ENCODE measurements around the gene BARX1.
A peak's percentile ranks its signal among the peaks of the same experiment; 100 is the strongest.
"Not testable (repeated sequence)": the region's sequence is repeated elsewhere in the genome, so short reads cannot be mapped to it uniquely, and the experiment has no call there.

BARX1 gene

DNA sequence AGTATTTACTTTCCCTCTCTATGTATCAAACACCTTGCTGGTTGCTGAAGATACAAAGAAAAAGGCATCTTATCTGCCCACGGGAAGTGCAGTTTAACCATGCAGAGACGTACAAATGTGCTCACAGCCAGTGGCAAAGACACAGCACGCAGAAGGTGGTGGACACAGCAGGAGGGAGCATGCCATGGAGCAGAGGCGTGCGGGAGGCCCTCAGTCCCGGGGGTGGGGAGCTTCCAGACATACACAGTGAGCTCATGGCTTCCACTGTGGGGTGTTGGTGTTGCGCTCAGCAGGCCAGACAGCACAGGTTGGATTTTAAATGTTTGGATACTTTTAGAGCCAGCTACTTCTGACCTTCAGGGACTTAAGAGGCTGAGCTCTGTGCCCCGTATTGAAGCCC is 8.8 kb upstream of the BARX1 start:
- DNase-seq (ENCODE audit: insufficient read length) (no peak), FAIRE-seq (no peak)
- TF ChIP-seq TAF1 (IDR thresholded peaks at IDR 0.05; ENCODE audit: borderline replicate concordance, low read depth, low read length), result no peak
- no peak for TF ChIP-seq POLR2A (IDR thresholded peaks at IDR 0.05; ENCODE audit: low read depth, low read length)
- TF ChIP-seq POLR2AphosphoS5 (IDR thresholded peaks at IDR 0.05; ENCODE audit: low read depth, low read length), result no peak

- DNase-seq (ENCODE audit: insufficient read length); FAIRE-seq: not testable (repeated sequence)
Measured at GRCh38 chr9:93963489-93963888, 8.3 kb upstream of the BARX1 start.

- FAIRE-seq, result peak; percentile 89
- TF ChIP-seq POLR2AphosphoS5 (IDR thresholded peaks at IDR 0.05; ENCODE audit: low read depth, low read length) (no peak), POLR2A (IDR thresholded peaks at IDR 0.05; ENCODE audit: low read depth, low read length) (no peak), TAF1 (IDR thresholded peaks at IDR 0.05; ENCODE audit: borderline replicate concordance, low read depth, low read length) (no peak)
- no peak for DNase-seq (ENCODE audit: insufficient read length)
Measured at GRCh38 chr9:93962561-93963440, 7.6 kb upstream of the BARX1 start.

DNA sequence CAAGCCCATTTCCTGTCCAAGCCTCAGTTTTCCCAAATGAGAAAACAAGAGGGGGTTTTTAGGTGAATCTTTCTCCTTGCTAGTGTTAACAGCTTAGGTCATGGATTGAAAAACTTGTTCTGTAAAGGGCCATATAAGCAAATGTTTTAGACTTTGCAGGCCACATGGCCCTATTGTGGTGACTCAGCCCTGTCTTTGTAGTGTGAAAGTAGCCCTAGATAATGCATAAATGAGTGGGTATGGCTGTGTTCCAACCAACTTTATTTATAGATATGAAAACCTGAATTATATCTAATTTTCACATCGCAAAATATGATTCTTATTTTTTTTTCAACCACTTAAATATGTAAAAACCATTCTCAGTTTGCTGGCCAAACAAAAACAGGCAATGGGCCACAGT is 6.9 kb upstream of the BARX1 start:
- TF ChIP-seq POLR2AphosphoS5 (IDR thresholded peaks at IDR 0.05; ENCODE audit: low read depth, low read length), result no peak
- no peak for FAIRE-seq

DNA sequence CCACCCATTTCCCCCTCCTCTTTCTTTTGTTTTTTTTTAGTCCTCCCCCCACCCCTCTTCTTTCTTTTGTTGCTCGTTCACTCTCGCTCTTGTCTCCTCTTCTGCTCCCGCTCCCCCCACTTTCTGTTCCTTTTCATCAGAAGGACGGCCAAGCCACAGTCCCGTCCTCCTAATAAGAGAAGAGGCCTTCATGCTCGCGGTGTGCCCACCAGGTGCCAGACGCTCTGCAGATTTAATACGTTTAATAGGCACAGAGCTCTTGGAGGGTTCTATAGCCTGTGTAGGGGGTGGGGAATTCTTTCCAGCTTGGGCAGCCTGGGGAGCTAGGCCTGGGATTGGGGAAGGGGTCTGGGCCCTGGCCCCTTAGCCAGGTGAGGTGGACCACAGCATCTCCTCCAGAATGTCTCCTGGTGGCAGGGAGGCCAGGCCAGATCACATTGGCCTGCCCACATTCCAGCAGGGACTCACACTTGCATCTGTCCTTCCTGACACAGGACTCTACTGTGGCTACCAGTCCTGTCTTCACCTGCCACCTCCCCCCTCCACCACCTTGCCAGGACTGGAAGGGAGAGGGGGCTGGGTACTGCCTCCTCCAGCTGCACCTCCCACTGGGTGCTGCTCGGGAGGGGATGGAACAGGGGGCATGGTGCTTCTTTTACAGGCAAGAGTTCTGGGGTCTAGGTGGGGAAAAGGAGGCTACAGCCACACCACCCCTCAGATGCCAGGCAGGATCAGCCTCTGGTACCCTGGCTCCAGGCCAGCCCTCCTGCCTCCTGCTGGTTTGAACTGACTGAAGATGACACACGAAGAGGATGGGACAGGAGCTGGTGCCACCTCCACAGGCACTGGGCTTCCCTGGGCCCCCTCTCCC is 6.1 kb upstream of the BARX1 start:
- TF ChIP-seq POLR2AphosphoS5 (IDR thresholded peaks at IDR 0.05; ENCODE audit: low read depth, low read length), result no peak
- TF ChIP-seq TAF1 (IDR thresholded peaks at IDR 0.05; ENCODE audit: borderline replicate concordance, low read depth, low read length), result no peak
- no peak for TF ChIP-seq POLR2A (IDR thresholded peaks at IDR 0.05; ENCODE audit: low read depth, low read length)
- no peak for DNase-seq (ENCODE audit: insufficient read length)
- no peak for FAIRE-seq

More for the DNA sequence above, 6.9 kb upstream of the BARX1 start:
- DNase-seq (ENCODE audit: insufficient read length), result no peak

GRCh38 chr9:93960221-93960970 is 5.2 kb upstream of the BARX1 start:
- DNase-seq (ENCODE audit: insufficient read length), result no peak
- FAIRE-seq, result no peak

DNA sequence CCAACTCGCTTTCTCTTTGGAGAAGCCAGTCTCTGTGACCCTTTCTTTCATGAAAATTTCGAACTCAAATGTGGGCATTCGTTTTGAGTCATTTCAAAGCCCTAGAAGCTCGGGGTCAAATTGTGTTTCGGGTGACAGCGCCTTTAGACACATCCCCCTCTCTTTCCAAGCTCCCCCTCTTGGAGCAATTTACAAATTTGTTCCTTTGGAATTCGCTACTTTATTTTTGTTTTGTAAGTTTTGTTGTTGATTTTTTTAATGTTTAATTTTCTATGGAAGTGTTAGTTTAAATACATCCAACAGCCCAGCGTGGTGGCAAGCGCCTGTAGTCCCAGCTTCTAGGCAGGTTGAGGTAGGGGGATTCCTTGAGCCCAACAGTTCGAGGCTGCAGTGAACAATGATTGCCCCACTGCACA is 4.6 kb upstream of the BARX1 start:
- no peak for TF ChIP-seq POLR2AphosphoS5 (IDR thresholded peaks at IDR 0.05; ENCODE audit: low read depth, low read length)
- no peak for TF ChIP-seq POLR2A (IDR thresholded peaks at IDR 0.05; ENCODE audit: low read depth, low read length)
- TF ChIP-seq TAF1 (IDR thresholded peaks at IDR 0.05; ENCODE audit: borderline replicate concordance, low read depth, low read length), result no peak
- no peak for FAIRE-seq
- DNase-seq (ENCODE audit: insufficient read length), result no peak

More at GRCh38 chr9:93960221-93960970, 5.2 kb upstream of the BARX1 start:
- no peak for TF ChIP-seq TAF1 (IDR thresholded peaks at IDR 0.05; ENCODE audit: borderline replicate concordance, low read depth, low read length)
- no peak for TF ChIP-seq POLR2AphosphoS5 (IDR thresholded peaks at IDR 0.05; ENCODE audit: low read depth, low read length)
- no peak for TF ChIP-seq POLR2A (IDR thresholded peaks at IDR 0.05; ENCODE audit: low read depth, low read length)

- TF ChIP-seq POLR2A (IDR thresholded peaks at IDR 0.05; ENCODE audit: low read depth, low read length) (no peak), POLR2AphosphoS5 (IDR thresholded peaks at IDR 0.05; ENCODE audit: low read depth, low read length) (no peak), TAF1 (IDR thresholded peaks at IDR 0.05; ENCODE audit: borderline replicate concordance, low read depth, low read length) (no peak)
- FAIRE-seq, result no peak
- no peak for DNase-seq (ENCODE audit: insufficient read length)
Measured at GRCh38 chr9:93958819-93959682, 3.9 kb upstream of the BARX1 start.

GRCh38 chr9:93958121-93958818 is 3.1 kb upstream of the BARX1 start:
- no peak for FAIRE-seq
- TF ChIP-seq POLR2AphosphoS5 (IDR thresholded peaks at IDR 0.05; ENCODE audit: low read depth, low read length) (no peak), POLR2A (IDR thresholded peaks at IDR 0.05; ENCODE audit: low read depth, low read length) (no peak), TAF1 (IDR thresholded peaks at IDR 0.05; ENCODE audit: borderline replicate concordance, low read depth, low read length) (no peak)
- DNase-seq (ENCODE audit: insufficient read length), result no peak
